Measurements from ENCODE around the gene IDH2. TPM values are rescaled to one million over a fixed set of nuclear protein-coding genes. Genes with fewer than 3 reads are reported as not detected.

The IDH2 gene
- total RNA-seq, 4 donors from 2014 or later: 29.4 to 49.6 (median 33.5) TPM

- 84 to 90% methylated on average over 6 of the region's 6 CpGs for WGBS, 2 donors
- DNase-seq: no peak
- no peaks in the 10 kb centered on the region for H3K9me3 ChIP-seq
- H3K36me3 ChIP-seq: no peaks in the 10 kb centered on the region
- TF ChIP-seq POLR2A (IDR thresholded peaks at IDR 0.05): no peak
- TF ChIP-seq, protein P1, sequence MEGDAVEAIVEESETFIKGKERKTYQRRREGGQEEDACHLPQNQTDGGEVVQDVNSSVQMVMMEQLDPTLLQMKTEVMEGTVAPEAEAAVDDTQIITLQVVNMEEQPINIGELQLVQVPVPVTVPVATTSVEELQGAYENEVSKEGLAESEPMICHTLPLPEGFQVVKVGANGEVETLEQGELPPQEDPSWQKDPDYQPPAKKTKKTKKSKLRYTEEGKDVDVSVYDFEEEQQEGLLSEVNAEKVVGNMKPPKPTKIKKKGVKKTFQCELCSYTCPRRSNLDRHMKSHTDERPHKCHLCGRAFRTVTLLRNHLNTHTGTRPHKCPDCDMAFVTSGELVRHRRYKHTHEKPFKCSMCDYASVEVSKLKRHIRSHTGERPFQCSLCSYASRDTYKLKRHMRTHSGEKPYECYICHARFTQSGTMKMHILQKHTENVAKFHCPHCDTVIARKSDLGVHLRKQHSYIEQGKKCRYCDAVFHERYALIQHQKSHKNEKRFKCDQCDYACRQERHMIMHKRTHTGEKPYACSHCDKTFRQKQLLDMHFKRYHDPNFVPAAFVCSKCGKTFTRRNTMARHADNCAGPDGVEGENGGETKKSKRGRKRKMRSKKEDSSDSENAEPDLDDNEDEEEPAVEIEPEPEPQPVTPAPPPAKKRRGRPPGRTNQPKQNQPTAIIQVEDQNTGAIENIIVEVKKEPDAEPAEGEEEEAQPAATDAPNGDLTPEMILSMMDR (IDR thresholded peaks at IDR 0.05): no peak
- no peak overlapping the region for H3K4me3 ChIP-seq (replicated peaks in 1 of 3)
- no peaks in the 10 kb centered on the region for H3K4me1 ChIP-seq
- H3K27ac ChIP-seq: no peak overlapping the region
- intact Hi-C loops (cut with DNase I): no loop called here
- H3K27me3 ChIP-seq: no peaks in the 10 kb centered on the region
These were observed 23.8 kb upstream of the IDH2 start for GRCh38 chr15:90126022-90126421.

- TF ChIP-seq, protein P1 (IDR thresholded peaks at IDR 0.05): no peak
- TF ChIP-seq POLR2A (IDR thresholded peaks at IDR 0.05): no peak
- intact Hi-C loops (cut with DNase I): no loop called here
- H3K27me3 ChIP-seq: no peaks in the 10 kb centered on the region
These were observed 22.2 kb upstream of the IDH2 start for GRCh38 chr15:90124507-90124906.

GRCh38 chr15:90121086-90121485 is 18.8 kb upstream of the IDH2 start:
- Histone ChIP-seq H3K27me3 (no peaks in the 10 kb centered on the region), H3K9me3 (no peaks in the 10 kb centered on the region), H3K27ac (no peak overlapping the region), H3K36me3 (no peaks in the 10 kb centered on the region), H3K4me1 (no peaks in the 10 kb centered on the region), H3K4me3 (replicated peaks in 1 of 3) (no peak overlapping the region)
- intact Hi-C loops (cut with DNase I): no loop called here
- TF ChIP-seq, protein P1 (IDR thresholded peaks at IDR 0.05): no peak
- TF ChIP-seq POLR2A (IDR thresholded peaks at IDR 0.05): no peak
- DNase-seq: no peak
- 83 to 90% methylated on average over 6 of the region's 6 CpGs for WGBS, 2 donors

More at GRCh38 chr15:90124507-90124906, 22.2 kb upstream of the IDH2 start:
- no peaks in the 10 kb centered on the region for H3K4me1 ChIP-seq
- no peak for DNase-seq
- H3K4me3 ChIP-seq (replicated peaks in 1 of 3): no peak overlapping the region
- no peak overlapping the region for H3K27ac ChIP-seq
- no peaks in the 10 kb centered on the region for H3K36me3 ChIP-seq
- H3K9me3 ChIP-seq: no peaks in the 10 kb centered on the region

- Histone ChIP-seq H3K27ac (no peak overlapping the region), H3K27me3 (no peaks in the 10 kb centered on the region), H3K9me3 (no peaks in the 10 kb centered on the region), H3K4me1 (no peaks in the 10 kb centered on the region), H3K4me3 (replicated peaks in 1 of 3) (no peak overlapping the region), H3K36me3 (no peaks in the 10 kb centered on the region)
- intact Hi-C loops (cut with DNase I): no loop called here
- DNase-seq: no peak
- no peak for TF ChIP-seq POLR2A (IDR thresholded peaks at IDR 0.05)
- TF ChIP-seq, protein P1 (IDR thresholded peaks at IDR 0.05): no peak
These were observed 17.1 kb upstream of the IDH2 start for GRCh38 chr15:90119367-90119766.

DNA sequence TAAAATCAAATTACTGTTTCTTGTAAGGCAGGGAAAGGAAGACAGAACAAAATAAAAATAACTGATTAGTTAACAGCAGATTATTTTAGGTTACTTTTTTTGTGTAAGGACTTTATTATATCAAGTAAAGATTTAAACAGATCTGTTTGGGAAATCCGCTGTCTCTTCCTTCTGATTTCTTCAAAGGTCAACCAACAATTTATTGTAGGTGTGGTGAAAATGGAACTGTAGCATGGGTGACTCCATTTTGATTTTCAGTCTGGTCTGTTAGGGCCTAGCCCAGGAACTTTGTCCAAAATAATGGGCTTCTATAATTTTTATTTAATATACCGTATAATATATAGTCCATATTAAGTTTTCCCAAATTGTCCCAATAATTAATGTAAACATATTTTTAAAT is 13.5 kb upstream of the IDH2 start:
- TF ChIP-seq, protein P1 (IDR thresholded peaks at IDR 0.05): no peak
- no peak for TF ChIP-seq POLR2A (IDR thresholded peaks at IDR 0.05)
- Histone ChIP-seq H3K27ac (no peak overlapping the region), H3K4me3 (replicated peaks in 1 of 3) (no peak overlapping the region), H3K27me3 (no peaks in the 10 kb centered on the region), H3K36me3 (no peaks in the 10 kb centered on the region), H3K4me1 (no peaks in the 10 kb centered on the region), H3K9me3 (no peaks in the 10 kb centered on the region)
- intact Hi-C loops (cut with DNase I): no loop called here
- DNase-seq: no peak
- 96 to 98% methylated on average over 2 of the region's 2 CpGs for WGBS, 2 donors
